ENCODE data around the gene EFNA2. TPM values are rescaled to one million over a fixed set of nuclear protein-coding genes. Genes with fewer than 3 reads are reported as not detected.

EFNA2 gene
- total RNA-seq (0.09 TPM), polyA plus RNA-seq (0.21 TPM)
- long read RNA-seq, donor 1: 0 reads
- long read RNA-seq, donor 2: 0 reads
- long read RNA-seq, donor 3: 0 reads
- long read RNA-seq, donor 4, partial matches to known transcripts: 0 of 1 reads
- long read RNA-seq, donor 4, other reads (novel, unspliced or antisense): 0 of 1 reads
- long read RNA-seq, donor 5, partial matches to known transcripts: 0 of 2 reads
- long read RNA-seq, donor 5, other reads (novel, unspliced or antisense): 0 of 2 reads
- long read RNA-seq, donor 6, partial matches to known transcripts: 0 of 1 reads
- long read RNA-seq, donor 6, other reads (novel, unspliced or antisense): 0 of 1 reads
- long read RNA-seq, donor 7: 0 reads
- long read RNA-seq, donor 8: 0 reads
- long read RNA-seq, donor 9, partial matches to known transcripts: 0 of 1 reads
- long read RNA-seq, donor 9, other reads (novel, unspliced or antisense): 0 of 1 reads
- long read RNA-seq, donor 10: 0 reads

GRCh38 chr19:1285737-1286360, at the start of gene EFNA2:
Gene EFNA2, plus strand, starts transcription at chr19:1285873. Its CDS starts 296 bp downstream, at chr19:1286169.
- Histone ChIP-seq H3K9me3 (ENCODE audit: control insufficient read depth in 2 of 2, insufficient read depth in 1 of 2, low read length in 1 of 2) (peaks cover 0 to 7% of the 10 kb centered on the region in 2 donors), H3K4me1 (ENCODE audit: control insufficient read depth in 2 of 2, insufficient read depth in 2 of 2, low read length in 2 of 2) (no peaks in the 10 kb centered on the region), H3K27me3 (ENCODE audit: control insufficient read depth in 2 of 2, insufficient read depth in 1 of 2, low read length in 1 of 2) (peaks cover 63 to 76% of the 10 kb centered on the region in 2 donors), H3K4me3 (ENCODE audit: low read length in 2 of 2) (peak within 1 kb of the TSS in 1 of 2 donors; percentile 34), H3K36me3 (ENCODE audit: control insufficient read depth in 2 of 2, insufficient read depth in 2 of 2, low read length in 1 of 2) (no peaks in the 10 kb centered on the region), H3K27ac (ENCODE audit: low read depth in 1 of 2, low read length in 1 of 2) (no peak within 1 kb of the TSS)
- no peak for DNase-seq (ENCODE audit: low read depth in 6 of 9, low spot score in 9 of 9)
- 1% methylated on average over 112 of the region's 113 CpGs for WGBS

GRCh38 chr19:1236576-1236975, 49.1 kb upstream of the EFNA2 start:
- no peak for DNase-seq (ENCODE audit: low read depth in 6 of 9, low spot score in 9 of 9)
- Histone ChIP-seq H3K36me3 (ENCODE audit: control insufficient read depth in 2 of 2, insufficient read depth in 2 of 2, low read length in 1 of 2) (no peaks in the 10 kb centered on the region), H3K4me1 (ENCODE audit: control insufficient read depth in 2 of 2, insufficient read depth in 2 of 2, low read length in 2 of 2) (peaks cover 17 to 24% of the 10 kb centered on the region in 2 donors), H3K27me3 (ENCODE audit: control insufficient read depth in 2 of 2, insufficient read depth in 1 of 2, low read length in 1 of 2) (peaks cover 52 to 69% of the 10 kb centered on the region in 2 donors), H3K27ac (ENCODE audit: low read depth in 1 of 2, low read length in 1 of 2) (no peak overlapping the region), H3K9me3 (ENCODE audit: control insufficient read depth in 2 of 2, insufficient read depth in 1 of 2, low read length in 1 of 2) (peaks cover 0 to 11% of the 10 kb centered on the region in 2 donors), H3K4me3 (ENCODE audit: low read length in 2 of 2) (peak overlapping the region in 1 of 2 donors; percentile 53)
- 20% methylated on average over 42 of the region's 42 CpGs for WGBS

GRCh38 chr19:1237027-1237659, 48.5 kb upstream of the EFNA2 start:
- peaks cover 52 to 69% of the 10 kb centered on the region in 2 donors for H3K27me3 ChIP-seq (ENCODE audit: control insufficient read depth in 2 of 2, insufficient read depth in 1 of 2, low read length in 1 of 2)
- peaks cover 19 to 26% of the 10 kb centered on the region in 2 donors for H3K4me1 ChIP-seq (ENCODE audit: control insufficient read depth in 2 of 2, insufficient read depth in 2 of 2, low read length in 2 of 2)
- under 1% methylated on average over 60 of the region's 60 CpGs for WGBS
- H3K27ac ChIP-seq (ENCODE audit: low read depth in 1 of 2, low read length in 1 of 2): no peak overlapping the region
- no peaks in the 10 kb centered on the region for H3K36me3 ChIP-seq (ENCODE audit: control insufficient read depth in 2 of 2, insufficient read depth in 2 of 2, low read length in 1 of 2)
- peaks cover 0 to 11% of the 10 kb centered on the region in 2 donors for H3K9me3 ChIP-seq (ENCODE audit: control insufficient read depth in 2 of 2, insufficient read depth in 1 of 2, low read length in 1 of 2)
- no peak for DNase-seq (ENCODE audit: low read depth in 6 of 9, low spot score in 9 of 9)
- H3K4me3 ChIP-seq (ENCODE audit: low read length in 2 of 2): peak overlapping the region in 1 of 2 donors; percentile 53

DNA sequence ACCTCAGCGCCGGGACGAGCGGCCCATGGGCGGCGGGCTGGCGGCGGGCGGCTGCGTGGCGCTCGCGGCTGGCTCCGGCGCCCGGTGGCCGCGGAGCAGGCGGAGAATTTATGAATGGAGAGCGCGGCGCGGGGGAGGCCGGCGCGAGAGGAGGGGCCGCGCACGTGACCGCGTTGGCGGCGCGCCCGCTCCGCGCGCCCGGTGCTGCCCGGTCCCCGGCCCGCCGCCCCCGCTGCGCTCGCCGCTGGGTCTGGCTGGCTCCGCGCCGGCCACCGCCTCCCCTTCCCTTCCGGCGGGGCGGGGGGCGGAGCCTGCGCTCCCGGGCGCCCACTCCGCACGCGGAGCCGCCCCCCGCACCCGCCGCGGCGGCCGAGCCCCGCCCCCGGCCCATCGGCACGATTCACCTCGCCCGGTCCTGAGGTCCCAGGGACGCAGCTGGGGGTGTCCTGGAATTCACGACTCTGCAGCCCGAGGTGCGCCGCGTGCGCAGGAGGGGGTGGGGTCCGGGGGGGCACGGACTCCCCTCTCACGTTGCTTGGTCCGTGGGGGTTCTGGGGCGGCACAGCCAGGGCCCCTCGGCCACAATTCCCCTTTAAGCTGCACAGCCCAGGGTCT, 47.8 kb upstream of the EFNA2 start, which contains the start of gene CBARP:
CBARP (minus strand) TSS at position 252 of the 615 bp plus-strand sequence. CDS start 1,905 bp downstream, outside the sequence.
- DNase-seq (ENCODE audit: low read depth in 6 of 9, low spot score in 9 of 9): no peak
- H3K27ac ChIP-seq (ENCODE audit: low read depth in 1 of 2, low read length in 1 of 2): no peak within 1 kb of the TSS

DNA sequence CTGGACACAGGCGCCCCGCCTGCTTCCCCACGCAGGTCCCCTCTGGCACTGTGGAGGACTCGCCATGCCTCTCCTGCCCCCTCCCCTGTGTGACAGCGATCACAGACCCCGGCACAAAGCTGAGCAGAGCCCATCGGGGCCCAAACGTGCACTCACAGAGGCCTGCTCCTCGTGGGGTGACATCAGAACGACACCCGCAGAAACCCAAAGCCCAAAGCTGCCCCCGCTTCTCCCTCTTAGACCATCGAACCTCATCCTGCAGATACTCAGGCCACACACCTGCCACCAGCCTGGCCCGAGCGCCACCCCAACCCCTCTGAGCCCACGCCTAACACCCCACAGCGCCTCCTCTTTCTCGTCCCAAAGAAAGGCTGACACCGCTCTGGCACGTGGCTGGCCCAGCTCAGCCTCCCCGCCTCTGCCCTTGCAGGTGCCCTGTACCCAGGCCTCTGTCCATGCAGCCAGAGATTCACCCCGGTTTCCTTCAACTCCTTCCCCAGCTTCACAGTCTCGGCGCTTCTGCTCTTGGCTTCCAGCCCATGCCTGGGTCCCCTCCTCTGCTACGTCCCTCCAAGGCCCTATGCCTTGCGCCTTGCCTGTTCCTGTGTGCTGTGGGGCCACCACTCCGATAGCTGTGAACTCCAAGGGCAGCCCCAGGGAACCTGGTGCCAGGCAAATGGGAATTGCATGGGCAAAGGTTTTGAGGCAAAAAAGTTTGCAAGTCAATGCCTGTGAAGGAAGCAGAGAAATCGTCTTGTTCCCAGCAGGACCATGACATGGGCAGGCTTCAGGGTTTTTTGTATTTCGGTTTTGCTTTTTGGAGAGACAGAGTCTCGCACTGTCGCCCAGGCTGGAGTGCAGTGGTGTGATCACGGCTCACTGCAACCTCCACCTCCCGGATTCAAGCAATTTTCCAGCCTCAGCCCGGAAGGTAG, 47.0 kb upstream of the EFNA2 start:
- Histone ChIP-seq H3K27ac (ENCODE audit: low read depth in 1 of 2, low read length in 1 of 2) (no peak overlapping the region), H3K4me1 (ENCODE audit: control insufficient read depth in 2 of 2, insufficient read depth in 2 of 2, low read length in 2 of 2) (peaks cover 22 to 33% of the 10 kb centered on the region in 2 donors)

More for the DNA sequence above, 47.8 kb upstream of the EFNA2 start, which contains the start of gene CBARP:
- under 1% methylated on average over 86 of the region's 87 CpGs for WGBS
- Histone ChIP-seq H3K9me3 (ENCODE audit: control insufficient read depth in 2 of 2, insufficient read depth in 1 of 2, low read length in 1 of 2) (peaks cover 0 to 11% of the 10 kb centered on the region in 2 donors), H3K4me3 (ENCODE audit: low read length in 2 of 2) (peak within 1 kb of the TSS; percentile 16 to 53), H3K36me3 (ENCODE audit: control insufficient read depth in 2 of 2, insufficient read depth in 2 of 2, low read length in 1 of 2) (no peaks in the 10 kb centered on the region), H3K27me3 (ENCODE audit: control insufficient read depth in 2 of 2, insufficient read depth in 1 of 2, low read length in 1 of 2) (peaks cover 52 to 65% of the 10 kb centered on the region in 2 donors), H3K4me1 (ENCODE audit: control insufficient read depth in 2 of 2, insufficient read depth in 2 of 2, low read length in 2 of 2) (peaks cover 22 to 31% of the 10 kb centered on the region in 2 donors)

GRCh38 chr19:1239420-1239795, 46.3 kb upstream of the EFNA2 start:
- Histone ChIP-seq H3K4me1 (ENCODE audit: control insufficient read depth in 2 of 2, insufficient read depth in 2 of 2, low read length in 2 of 2) (peaks cover 22 to 41% of the 10 kb centered on the region in 2 donors), H3K27ac (ENCODE audit: low read depth in 1 of 2, low read length in 1 of 2) (peak overlapping the region in 1 of 2 donors; percentile 0), H3K9me3 (ENCODE audit: control insufficient read depth in 2 of 2, insufficient read depth in 1 of 2, low read length in 1 of 2) (peaks cover 0 to 11% of the 10 kb centered on the region in 2 donors), H3K4me3 (ENCODE audit: low read length in 2 of 2) (no peak overlapping the region), H3K36me3 (ENCODE audit: control insufficient read depth in 2 of 2, insufficient read depth in 2 of 2, low read length in 1 of 2) (peaks cover 3 to 5% of the 10 kb centered on the region in 2 donors), H3K27me3 (ENCODE audit: control insufficient read depth in 2 of 2, insufficient read depth in 1 of 2, low read length in 1 of 2) (peaks cover 50 to 53% of the 10 kb centered on the region in 2 donors)
- 86% methylated on average over 11 of the region's 11 CpGs for WGBS
- no peak for DNase-seq (ENCODE audit: low read depth in 6 of 9, low spot score in 9 of 9)

More for the DNA sequence above, 47.0 kb upstream of the EFNA2 start:
- 72% methylated on average over 34 of the region's 34 CpGs for WGBS
- Histone ChIP-seq H3K27me3 (ENCODE audit: control insufficient read depth in 2 of 2, insufficient read depth in 1 of 2, low read length in 1 of 2) (peaks cover 52 to 60% of the 10 kb centered on the region in 2 donors), H3K9me3 (ENCODE audit: control insufficient read depth in 2 of 2, insufficient read depth in 1 of 2, low read length in 1 of 2) (peaks cover 0 to 11% of the 10 kb centered on the region in 2 donors), H3K36me3 (ENCODE audit: control insufficient read depth in 2 of 2, insufficient read depth in 2 of 2, low read length in 1 of 2) (peaks cover 0 to 3% of the 10 kb centered on the region in 2 donors), H3K4me3 (ENCODE audit: low read length in 2 of 2) (peak overlapping the region in 1 of 2 donors; percentile 53)
- DNase-seq (ENCODE audit: low read depth in 6 of 9, low spot score in 9 of 9): no peak

DNA sequence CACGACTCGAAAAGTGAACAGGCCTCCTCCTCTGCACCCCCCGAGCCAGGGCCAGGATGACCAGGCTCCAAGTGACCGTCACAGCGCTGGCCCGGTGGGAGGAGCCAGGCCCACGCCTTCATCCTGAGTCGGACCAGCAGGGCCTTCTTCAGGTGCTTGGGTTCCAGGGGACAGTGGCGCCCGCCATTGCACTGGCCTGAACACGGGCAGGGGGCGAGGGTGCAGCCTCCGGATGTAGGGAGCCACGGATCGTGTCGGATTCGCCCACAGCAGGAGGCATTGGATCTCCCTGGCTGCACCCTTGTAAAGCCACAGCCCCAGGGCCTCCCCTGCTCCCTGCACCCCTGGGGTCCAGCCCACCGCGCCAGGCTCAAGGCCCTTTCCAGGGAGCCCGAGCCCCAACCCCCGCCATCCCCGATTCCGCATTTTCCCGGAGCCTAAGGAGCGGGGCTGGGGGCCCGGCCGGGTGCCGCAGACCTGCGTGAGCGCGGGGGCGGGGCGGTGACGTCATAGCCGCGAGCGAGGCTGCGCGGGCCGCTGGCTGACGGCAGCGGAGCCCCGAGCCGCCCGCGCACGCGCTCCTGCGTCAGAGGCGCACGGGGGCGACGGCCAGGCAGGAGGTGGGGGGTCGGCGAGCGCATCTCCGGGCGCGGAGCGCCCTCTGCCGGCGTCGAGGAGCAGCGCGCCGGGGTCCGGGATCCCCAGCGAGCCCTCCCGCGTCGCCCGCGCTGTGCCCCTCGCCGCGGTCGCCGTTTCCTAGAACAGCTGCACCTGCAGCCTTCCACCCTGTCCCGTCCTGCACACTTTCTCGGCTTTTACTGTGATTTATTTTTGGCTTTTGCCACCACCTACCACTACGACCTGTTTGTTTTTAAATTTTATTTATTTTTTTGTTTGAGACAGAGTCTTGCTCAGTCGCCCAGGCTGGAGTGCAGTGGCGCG, 45.6 kb upstream of the EFNA2 start:
- Histone ChIP-seq H3K9me3 (ENCODE audit: control insufficient read depth in 2 of 2, insufficient read depth in 1 of 2, low read length in 1 of 2) (peaks cover 0 to 8% of the 10 kb centered on the region in 2 donors), H3K4me1 (ENCODE audit: control insufficient read depth in 2 of 2, insufficient read depth in 2 of 2, low read length in 2 of 2) (peaks cover 26 to 47% of the 10 kb centered on the region in 2 donors), H3K27ac (ENCODE audit: low read depth in 1 of 2, low read length in 1 of 2) (peak overlapping the region; percentile 42 to 51), H3K27me3 (ENCODE audit: control insufficient read depth in 2 of 2, insufficient read depth in 1 of 2, low read length in 1 of 2) (peaks cover 47 to 50% of the 10 kb centered on the region in 2 donors), H3K36me3 (ENCODE audit: control insufficient read depth in 2 of 2, insufficient read depth in 2 of 2, low read length in 1 of 2) (peaks cover 8 to 11% of the 10 kb centered on the region in 2 donors), H3K4me3 (ENCODE audit: low read length in 2 of 2) (peak overlapping the region; percentile 13 to 38)
- DNase-seq (ENCODE audit: low read depth in 6 of 9, low spot score in 9 of 9): peak in 6 of 9 donors; percentile 78 to 94 (median 88)
- WGBS: 17% methylated on average over 84 of the region's 84 CpGs
